Fibroblast of mammary gland (primary cell): ENCODE results near the gene OPN1SW.

Source experiments
- DNase-seq: peaks from one replicate; pipeline ENCODE4 v3.0.0-alpha.2; 2010; ENCODE audit warnings: low read depth
- H3K4me3 ChIP-seq: 2 replicates; pipeline ENCODE4 v1.5.1; 2011; ENCODE audit warnings: low read depth, mild to moderate bottlenecking, low read length, moderate library complexity; ENCODE audit not compliant: control insufficient read depth
- CTCF ChIP-seq: conservative IDR thresholded peaks from 2 replicates; pipeline ENCODE4 v1.5.1; 2011; ENCODE audit warnings: low read depth, low read length, inconsistent platforms; ENCODE audit not compliant: control insufficient read depth, insufficient read depth

Gene OPN1SW

GRCh38 chr7:128775744-128776474 is at the start of gene OPN1SW:
OPN1SW (minus strand) TSS chr7:128775794; CDS start chr7:128775781, 13 bp downstream.
- no peak for TF ChIP-seq CTCF
- no peak within 1 kb of the TSS for H3K4me3 ChIP-seq

DNA sequence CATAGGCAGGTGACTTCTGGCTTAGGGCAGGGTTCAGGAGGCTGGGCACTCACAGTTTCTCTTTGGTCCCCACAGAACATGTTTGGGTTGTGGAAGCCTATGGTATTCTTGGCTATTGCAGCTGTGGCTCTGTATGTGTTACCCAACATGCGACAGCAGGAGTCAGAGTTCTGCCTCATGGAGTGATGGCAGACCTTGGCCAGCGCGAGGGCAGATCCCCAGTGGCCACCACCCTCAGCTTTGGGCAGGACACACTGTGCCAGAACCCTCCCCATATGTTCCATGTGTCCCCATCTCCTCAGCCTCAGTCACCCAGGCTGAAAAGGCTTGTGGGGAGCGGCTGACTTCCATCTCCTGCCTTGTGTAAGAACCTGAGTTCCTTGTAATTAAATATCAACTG is 46.1 kb upstream of the OPN1SW start:
- no peak for TF ChIP-seq CTCF
- H3K4me3 ChIP-seq, result no peak overlapping the region
- no peak for DNase-seq

More at GRCh38 chr7:128775744-128776474, at the start of gene OPN1SW:
- DNase-seq, result no peak

GRCh38 chr7:128818694-128819093 is 43.1 kb upstream of the OPN1SW start:
- no peak for TF ChIP-seq CTCF
- H3K4me3 ChIP-seq, result no peak overlapping the region
- DNase-seq, result no peak

GRCh38 chr7:128815289-128815942 is 39.8 kb upstream of the OPN1SW start:
- no peak for TF ChIP-seq CTCF
- DNase-seq, result no peak
- no peak overlapping the region for H3K4me3 ChIP-seq

- TF ChIP-seq CTCF, result no peak
- H3K4me3 ChIP-seq, result no peak overlapping the region
- no peak for DNase-seq
Observed at GRCh38 chr7:128814499-128814898, 38.9 kb upstream of the OPN1SW start.

GRCh38 chr7:128812514-128813168 is 37.0 kb upstream of the OPN1SW start:
- no peak for TF ChIP-seq CTCF
- H3K4me3 ChIP-seq, result no peak overlapping the region
- DNase-seq, result no peak
